Esophagus squamous epithelium (tissue), 4 donors: ENCODE data around the gene ZMYM2.

Source experiments
- POLR2A ChIP-seq, 4 donors: fragments of 450-650 bp; IDR thresholded peaks; one replicate each; pipeline ENCODE4 v1.6.1; 2017; ENCODE audit warnings: antibody characterized with exemption in 4 of 4, mild to moderate bottlenecking in 4 of 4, moderate library complexity in 3 of 4
- TF ChIP-seq, protein P1 (sequence below), 6 experiments: fragments of 450-650 bp in 4 of 6; fragments of 200-600 bp in 2 of 6; sonication (generic) in 2 of 6; IDR thresholded peaks; one replicate each; pipeline ENCODE4 v1.5.1; 2016 to 2019; ENCODE audit warnings: antibody characterized with exemption in 6 of 6, mild to moderate bottlenecking in 4 of 6, moderate library complexity in 4 of 6

DNA sequence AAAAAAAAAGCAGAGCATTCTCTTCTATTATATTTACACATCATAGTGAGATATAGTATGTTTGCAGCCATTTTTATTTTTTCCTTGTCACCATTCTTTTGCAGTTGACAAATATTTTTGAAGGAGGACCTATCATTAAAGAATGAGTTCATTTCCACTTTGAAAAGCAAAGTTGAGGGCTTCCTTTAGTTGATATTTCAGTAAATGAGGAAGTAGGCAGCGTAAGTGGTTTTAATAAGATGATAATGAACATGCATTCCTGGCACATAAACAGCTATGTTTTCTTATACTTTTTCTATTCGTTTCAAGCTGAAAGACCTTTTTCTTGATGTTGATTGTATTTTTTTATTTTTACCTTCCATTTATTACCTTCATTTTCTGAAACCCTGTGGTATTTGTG lies 66.2 kb downstream of the ZMYM2 start:
- TF ChIP-seq, protein P1, sequence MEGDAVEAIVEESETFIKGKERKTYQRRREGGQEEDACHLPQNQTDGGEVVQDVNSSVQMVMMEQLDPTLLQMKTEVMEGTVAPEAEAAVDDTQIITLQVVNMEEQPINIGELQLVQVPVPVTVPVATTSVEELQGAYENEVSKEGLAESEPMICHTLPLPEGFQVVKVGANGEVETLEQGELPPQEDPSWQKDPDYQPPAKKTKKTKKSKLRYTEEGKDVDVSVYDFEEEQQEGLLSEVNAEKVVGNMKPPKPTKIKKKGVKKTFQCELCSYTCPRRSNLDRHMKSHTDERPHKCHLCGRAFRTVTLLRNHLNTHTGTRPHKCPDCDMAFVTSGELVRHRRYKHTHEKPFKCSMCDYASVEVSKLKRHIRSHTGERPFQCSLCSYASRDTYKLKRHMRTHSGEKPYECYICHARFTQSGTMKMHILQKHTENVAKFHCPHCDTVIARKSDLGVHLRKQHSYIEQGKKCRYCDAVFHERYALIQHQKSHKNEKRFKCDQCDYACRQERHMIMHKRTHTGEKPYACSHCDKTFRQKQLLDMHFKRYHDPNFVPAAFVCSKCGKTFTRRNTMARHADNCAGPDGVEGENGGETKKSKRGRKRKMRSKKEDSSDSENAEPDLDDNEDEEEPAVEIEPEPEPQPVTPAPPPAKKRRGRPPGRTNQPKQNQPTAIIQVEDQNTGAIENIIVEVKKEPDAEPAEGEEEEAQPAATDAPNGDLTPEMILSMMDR (IDR thresholded peaks at IDR 0.05): no peak
- no peak for TF ChIP-seq POLR2A (IDR thresholded peaks at IDR 0.05)
